GM23338 (cell line): ENCODE measurements around the gene MAVS.

Experiments
- CTCF ChIP-seq, 2 experiments: fragments of 200-600 bp in 1 of 2; sonication (generic) in 1 of 2; conservative IDR thresholded peaks; 2 replicates each; pipeline versions ENCODE4 v1.5.1 to v1.6.1; 2016 to 2017; ENCODE audit warnings: antibody characterized with exemption in 2 of 2, low read depth in 2 of 2, mild to moderate bottlenecking in 2 of 2, moderate library complexity in 1 of 2
- EZH2 ChIP-seq: fragments of 200-600 bp; sonication (generic); IDR thresholded peaks from one replicate; pipeline ENCODE4 v1.8.0; 2017; ENCODE audit warnings: antibody characterized with exemption, mild to moderate bottlenecking, low read depth; ENCODE audit not compliant: unreplicated experiment

DNA sequence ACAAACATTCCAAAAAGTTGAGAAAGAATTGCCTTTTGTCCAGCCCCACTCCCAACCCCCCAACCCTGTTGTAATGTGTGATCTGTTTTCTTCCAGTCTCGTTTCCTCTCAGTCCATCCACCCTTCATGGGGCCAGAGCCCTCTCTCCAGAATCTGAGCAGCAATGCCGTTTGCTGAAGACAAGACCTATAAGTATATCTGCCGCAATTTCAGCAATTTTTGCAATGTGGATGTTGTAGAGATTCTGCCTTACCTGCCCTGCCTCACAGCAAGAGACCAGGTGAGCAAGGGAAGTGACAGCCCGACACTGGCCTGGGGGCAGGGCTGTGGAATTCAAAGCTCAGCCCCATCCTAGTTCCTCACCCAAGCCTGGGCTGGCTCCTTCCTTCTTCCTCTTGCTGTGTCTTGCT is 7.8 kb downstream of the MAVS start:
- no peak for TF ChIP-seq CTCF (conservative IDR thresholded peaks at IDR 0.05; ENCODE audit: low read depth in 2 of 2)
- no peak for TF ChIP-seq EZH2
